Measurements from ENCODE around the gene TAF12.
"Not testable (repeated sequence)": the region's sequence is repeated elsewhere in the genome, so short reads cannot be mapped to it uniquely, and the experiment has no call there.

Gene TAF12

GRCh38 chr1:28640766-28641165 is 2.1 kb downstream of the TAF12 start:
- TF ChIP-seq TAF1 (IDR thresholded peaks at IDR 0.05; ENCODE audit: borderline replicate concordance, low read depth, low read length) (no peak), POLR2AphosphoS5 (IDR thresholded peaks at IDR 0.05; ENCODE audit: low read depth, low read length) (no peak)
- FAIRE-seq (no peak), DNase-seq (ENCODE audit: insufficient read length) (no peak)

- FAIRE-seq = no peak
- TF ChIP-seq TAF1 (IDR thresholded peaks at IDR 0.05; ENCODE audit: borderline replicate concordance, low read depth, low read length) (no peak), POLR2A (IDR thresholded peaks at IDR 0.05; ENCODE audit: low read depth, low read length) (no peak), POLR2AphosphoS5 (IDR thresholded peaks at IDR 0.05; ENCODE audit: low read depth, low read length) (no peak)
- no peak for DNase-seq (ENCODE audit: insufficient read length)
These were observed 10.3 kb downstream of the TAF12 start for GRCh38 chr1:28632560-28632959.

- TF ChIP-seq TAF1 (IDR thresholded peaks at IDR 0.05; ENCODE audit: borderline replicate concordance, low read depth, low read length) (no peak), POLR2A (IDR thresholded peaks at IDR 0.05; ENCODE audit: low read depth, low read length) (no peak), POLR2AphosphoS5 (IDR thresholded peaks at IDR 0.05; ENCODE audit: low read depth, low read length) (no peak)
- DNase-seq (ENCODE audit: insufficient read length) (no peak), FAIRE-seq (peak; percentile 21)
These were observed 11.2 kb downstream of the TAF12 start for GRCh38 chr1:28631713-28632112.

DNA sequence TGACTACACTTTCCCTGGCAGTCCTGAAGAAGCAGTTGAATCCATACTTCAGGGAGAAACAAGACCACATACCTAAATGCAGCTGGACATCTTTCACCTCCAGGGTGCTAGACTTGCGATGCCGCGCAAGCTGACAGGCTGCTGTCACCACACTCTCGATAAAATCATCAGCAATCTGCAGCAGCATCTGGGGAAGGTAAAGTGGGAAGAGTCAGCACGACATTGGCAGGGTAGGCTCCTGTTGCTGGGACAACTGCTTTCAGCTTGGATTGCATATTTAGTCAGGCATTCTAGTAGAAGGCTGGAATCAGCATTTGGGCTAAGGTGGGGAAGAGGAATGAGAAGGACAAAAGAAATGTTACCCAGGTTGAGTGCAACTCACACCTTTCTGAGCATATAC is 29.7 kb downstream of the TAF12 start:
- TF ChIP-seq POLR2A (IDR thresholded peaks at IDR 0.05; ENCODE audit: low read depth, low read length) = no peak
- TF ChIP-seq TAF1 (IDR thresholded peaks at IDR 0.05; ENCODE audit: borderline replicate concordance, low read depth, low read length) = no peak
- no peak for TF ChIP-seq POLR2AphosphoS5 (IDR thresholded peaks at IDR 0.05; ENCODE audit: low read depth, low read length)
- FAIRE-seq (no peak), DNase-seq (ENCODE audit: insufficient read length) (no peak)

DNA sequence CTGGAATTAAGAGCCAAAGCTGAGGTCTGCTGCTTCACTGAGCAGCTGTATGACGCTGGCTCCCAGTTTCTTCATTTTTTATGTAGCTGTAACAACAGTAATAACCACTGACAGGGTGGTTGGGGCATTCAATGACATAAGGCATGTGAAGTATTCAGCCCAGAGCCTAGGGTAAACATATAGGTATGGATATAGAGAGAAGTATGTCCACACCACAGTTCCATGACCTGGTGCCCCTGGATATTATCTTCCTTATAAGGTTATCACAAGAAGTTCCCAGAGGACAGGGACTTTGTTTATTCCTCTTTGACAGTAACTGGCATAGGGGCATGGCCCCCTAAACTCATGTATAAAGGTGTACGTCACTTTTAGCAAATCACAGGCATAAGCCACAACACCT is 36.1 kb downstream of the TAF12 start:
- DNase-seq (ENCODE audit: insufficient read length) (no peak), FAIRE-seq (no peak)
- no peak for TF ChIP-seq POLR2A (IDR thresholded peaks at IDR 0.05; ENCODE audit: low read depth, low read length)
- TF ChIP-seq POLR2AphosphoS5 (IDR thresholded peaks at IDR 0.05; ENCODE audit: low read depth, low read length) = no peak
- no peak for TF ChIP-seq TAF1 (IDR thresholded peaks at IDR 0.05; ENCODE audit: borderline replicate concordance, low read depth, low read length)

DNA sequence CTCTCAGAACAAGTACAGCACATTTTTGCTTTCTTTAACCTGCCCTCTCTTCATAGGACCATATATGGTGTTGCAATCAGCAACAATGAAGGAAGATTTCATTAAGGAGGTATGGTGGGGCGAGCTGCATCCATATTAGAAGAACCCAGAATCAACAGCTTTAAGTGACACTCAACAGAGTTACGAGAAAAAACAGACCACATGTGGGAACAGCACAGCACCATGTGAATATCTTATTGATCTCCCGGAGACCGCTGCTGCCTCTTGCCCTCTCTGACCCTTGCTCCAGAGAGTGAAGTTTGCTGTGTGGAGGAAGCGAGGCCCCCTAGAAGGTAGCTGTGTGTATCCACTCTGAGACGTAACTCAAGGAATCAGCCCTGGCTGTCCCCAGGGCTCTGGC is 37.9 kb downstream of the TAF12 start:
- no peak for FAIRE-seq
- no peak for DNase-seq (ENCODE audit: insufficient read length)
- TF ChIP-seq POLR2AphosphoS5 (IDR thresholded peaks at IDR 0.05; ENCODE audit: low read depth, low read length) (no peak), POLR2A (IDR thresholded peaks at IDR 0.05; ENCODE audit: low read depth, low read length) (no peak), TAF1 (IDR thresholded peaks at IDR 0.05; ENCODE audit: borderline replicate concordance, low read depth, low read length) (no peak)

- DNase-seq (ENCODE audit: insufficient read length) (no peak), FAIRE-seq (no peak)
- TF ChIP-seq POLR2AphosphoS5 (IDR thresholded peaks at IDR 0.05; ENCODE audit: low read depth, low read length) (no peak), POLR2A (IDR thresholded peaks at IDR 0.05; ENCODE audit: low read depth, low read length) (no peak), TAF1 (IDR thresholded peaks at IDR 0.05; ENCODE audit: borderline replicate concordance, low read depth, low read length) (no peak)
These were observed 38.5 kb downstream of the TAF12 start for GRCh38 chr1:28604411-28604810.

DNA sequence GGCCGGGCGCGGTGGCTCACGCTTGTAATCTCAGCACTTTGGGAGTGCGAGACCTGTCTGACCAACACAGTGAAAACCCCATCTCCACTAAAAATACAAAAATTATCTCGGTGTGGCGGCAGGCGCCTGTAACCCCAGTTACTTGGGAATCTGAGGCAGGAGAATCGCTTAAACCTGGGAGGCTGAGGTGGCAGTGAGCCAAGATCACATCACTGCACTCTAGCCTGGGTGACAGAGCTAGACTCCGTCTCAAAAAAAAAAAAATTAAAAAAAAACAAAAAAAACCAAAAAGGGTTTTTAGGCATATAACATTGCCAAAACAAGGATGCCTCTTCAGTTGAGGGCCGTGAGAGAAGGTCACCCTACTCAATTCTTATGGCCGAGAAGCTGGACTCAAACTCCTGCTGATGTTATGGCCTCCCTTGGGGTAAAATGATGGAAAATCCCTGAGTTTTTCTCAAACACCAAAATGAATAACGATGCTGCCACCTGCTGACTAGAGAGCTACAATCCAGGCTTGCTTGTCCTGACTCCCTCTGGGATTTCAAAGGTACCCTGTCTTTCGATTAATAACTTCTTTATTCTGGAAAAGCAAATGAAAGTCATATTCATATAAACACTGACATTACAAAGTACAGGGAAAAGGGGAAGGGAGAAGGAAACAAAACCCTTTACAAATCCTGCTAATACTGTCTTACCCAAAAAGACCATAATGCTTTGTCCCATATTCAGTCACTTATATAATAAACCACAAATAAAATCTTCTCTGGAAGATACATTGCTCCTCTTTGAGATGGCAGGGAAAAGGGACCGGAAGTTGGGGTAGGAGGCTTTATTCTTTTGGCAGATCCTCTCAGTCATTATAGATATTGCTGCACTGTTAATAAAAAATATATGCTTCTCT is 40.1 kb downstream of the TAF12 start:
- TF ChIP-seq TAF1 (IDR thresholded peaks at IDR 0.05; ENCODE audit: borderline replicate concordance, low read depth, low read length) (no peak), POLR2A (IDR thresholded peaks at IDR 0.05; ENCODE audit: low read depth, low read length) (no peak), POLR2AphosphoS5 (IDR thresholded peaks at IDR 0.05; ENCODE audit: low read depth, low read length) (no peak)
- peak; percentile 56 for FAIRE-seq
- no peak for DNase-seq (ENCODE audit: insufficient read length)

GRCh38 chr1:28601696-28602095 is 41.2 kb downstream of the TAF12 start:
- DNase-seq (ENCODE audit: insufficient read length) = no peak
- FAIRE-seq = peak; percentile 5

DNA sequence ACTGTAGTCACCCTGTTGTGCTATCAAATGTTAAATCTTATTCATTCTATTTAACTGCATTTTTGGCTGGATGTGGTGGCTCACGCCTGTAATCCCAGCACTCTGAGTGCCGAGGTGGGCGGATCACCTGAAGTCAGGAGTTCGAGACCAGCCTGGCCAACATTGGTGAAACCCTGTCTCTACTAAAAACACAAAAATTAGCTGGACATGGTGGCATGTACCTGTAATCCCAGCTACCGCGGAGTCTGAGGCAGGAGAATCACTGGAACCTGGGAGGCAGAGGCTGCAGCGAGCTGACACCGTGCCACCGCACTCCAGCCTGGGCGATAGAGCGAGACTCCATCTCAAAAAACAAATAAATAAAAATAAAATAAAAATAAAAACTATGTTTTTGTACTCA is 46.6 kb downstream of the TAF12 start:
- not testable (repeated sequence) for FAIRE-seq; DNase-seq (ENCODE audit: insufficient read length)

More at GRCh38 chr1:28601696-28602095, 41.2 kb downstream of the TAF12 start:
- TF ChIP-seq TAF1 (IDR thresholded peaks at IDR 0.05; ENCODE audit: borderline replicate concordance, low read depth, low read length) (no peak), POLR2A (IDR thresholded peaks at IDR 0.05; ENCODE audit: low read depth, low read length) (no peak), POLR2AphosphoS5 (IDR thresholded peaks at IDR 0.05; ENCODE audit: low read depth, low read length) (no peak)

DNA sequence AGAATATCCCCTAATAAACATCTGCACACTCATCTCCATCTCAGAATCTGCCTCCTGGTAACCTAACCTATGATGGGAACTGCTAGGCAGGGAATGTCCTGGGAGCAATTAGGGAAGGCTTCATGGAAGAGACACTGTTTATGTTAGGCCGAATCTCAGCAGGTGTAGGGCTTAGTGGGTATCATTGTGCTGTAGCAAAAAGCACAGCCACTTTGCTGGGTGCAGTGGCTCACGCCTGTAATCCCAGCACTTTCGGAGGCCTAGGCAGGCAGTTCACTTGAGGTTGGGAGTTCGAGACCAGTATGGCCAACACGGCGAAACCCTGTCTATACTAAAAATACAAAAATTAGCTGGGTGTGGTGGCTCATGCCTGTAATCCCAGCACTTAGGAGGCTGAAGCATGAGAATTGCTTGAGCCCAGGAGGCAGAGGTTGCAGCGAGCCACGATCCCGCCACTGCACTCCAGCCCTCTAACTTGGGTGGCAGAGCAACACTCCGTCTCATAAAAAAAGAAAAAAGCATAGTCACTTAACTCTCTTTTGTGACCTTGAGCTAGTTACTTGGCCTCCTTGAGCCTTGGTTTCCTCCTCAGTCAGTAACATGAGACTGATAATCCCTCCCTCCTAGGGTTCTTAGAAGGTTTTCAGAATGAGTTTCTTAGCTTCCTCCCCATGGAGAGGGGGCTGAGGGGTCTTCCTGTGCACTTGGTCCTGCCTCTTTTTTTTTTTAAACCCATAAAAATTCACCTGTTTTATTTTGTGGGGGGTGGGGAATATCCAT is 47.3 kb downstream of the TAF12 start:
- DNase-seq (ENCODE audit: insufficient read length) (no peak), FAIRE-seq (no peak)
- TF ChIP-seq POLR2A (IDR thresholded peaks at IDR 0.05; ENCODE audit: low read depth, low read length) (no peak), TAF1 (IDR thresholded peaks at IDR 0.05; ENCODE audit: borderline replicate concordance, low read depth, low read length) (no peak), POLR2AphosphoS5 (IDR thresholded peaks at IDR 0.05; ENCODE audit: low read depth, low read length) (no peak)

DNA sequence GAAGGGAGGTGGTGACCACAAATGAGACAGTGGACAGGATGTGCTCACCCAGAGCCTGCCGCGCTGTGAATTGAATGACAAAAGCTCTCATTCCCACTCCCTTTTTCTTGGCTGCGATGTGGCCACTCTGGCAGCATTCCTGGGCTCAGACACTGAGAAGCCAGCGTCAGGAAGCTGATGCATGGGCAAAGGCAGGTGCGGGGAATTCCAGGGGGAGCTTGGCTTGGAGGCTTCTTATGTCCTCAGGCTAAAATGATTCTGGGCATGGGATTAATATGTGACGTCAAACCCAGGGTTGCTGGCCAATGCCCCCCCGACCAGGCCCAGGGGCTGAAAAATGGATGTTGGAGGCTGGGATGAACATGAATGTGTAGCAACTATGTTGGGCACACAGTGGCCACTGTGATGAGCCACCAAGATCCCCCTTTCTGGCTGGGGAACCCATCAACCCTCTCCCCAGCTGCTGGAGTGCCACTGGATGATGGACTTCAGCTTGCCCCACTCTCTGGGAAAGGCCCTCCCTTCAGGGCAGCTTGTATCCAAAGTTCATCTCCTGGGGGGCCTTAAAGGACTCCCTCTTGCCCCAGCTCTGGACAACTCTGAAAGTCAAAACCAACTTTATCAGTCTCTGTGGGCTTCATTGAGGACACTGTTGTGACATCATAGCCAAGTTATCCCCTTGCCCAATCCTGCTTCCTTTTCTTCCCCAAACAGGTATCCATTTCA is 48.0 kb downstream of the TAF12 start:
- not testable (repeated sequence) for DNase-seq (ENCODE audit: insufficient read length); FAIRE-seq

DNA sequence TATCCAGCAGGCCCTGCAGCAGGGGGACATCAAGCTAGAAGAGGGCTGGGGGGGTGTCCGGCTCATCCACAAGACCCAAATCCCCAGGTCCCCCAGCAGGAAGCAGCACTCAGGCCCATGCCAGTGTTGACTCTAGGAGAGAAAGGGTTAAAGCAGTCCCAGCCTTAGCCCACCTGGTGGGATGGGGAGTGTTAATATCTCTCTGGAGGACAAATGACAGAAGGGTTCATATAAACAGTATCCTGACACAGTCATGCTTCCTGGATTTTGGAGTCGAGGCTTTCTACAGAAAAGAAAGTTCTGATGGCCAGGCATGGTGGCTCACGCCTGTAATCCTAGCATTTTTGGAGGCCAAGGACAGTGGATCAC is 48.9 kb downstream of the TAF12 start:
- not testable (repeated sequence) for DNase-seq (ENCODE audit: insufficient read length); FAIRE-seq
